Kidney (tissue), 14 donors: ENCODE data around the gene MAMSTR. TPM values are rescaled to one million over a fixed set of nuclear protein-coding genes. Genes with fewer than 3 reads are reported as not detected.

Experiments used
- DNase-seq, 5 donors: peaks; one replicate each; pipeline ENCODE4 v3.0.0-alpha.2; 2013 to 2020
- FAIRE-seq: peaks from 2 replicates; lab custom pipeline; 2012; peaks lifted over from hg19 to GRCh38; lab: Jason Lieb, UNC
- H3K27ac ChIP-seq, 2 donors: one replicate each; pipeline ENCODE4 v1.7.0; 2013; ENCODE audit warnings: low read depth in 2 of 2, low read length in 2 of 2, inconsistent platforms in 1 of 2
- H3K27me3 ChIP-seq: one replicate; pipeline ENCODE4 v1.7.1; 2013; ENCODE audit warnings: low read length, inconsistent platforms; ENCODE audit not compliant: control insufficient read depth, insufficient read depth
- H3K36me3 ChIP-seq, 3 donors: one replicate each; pipeline versions ENCODE4 v1.7.0 to v1.7.1; 2013; ENCODE audit warnings: low read length in 3 of 3, control low read depth in 1 of 3, inconsistent platforms in 1 of 3; ENCODE audit not compliant: insufficient read depth in 3 of 3, control insufficient read depth in 2 of 3
- H3K4me1 ChIP-seq, 3 donors: one replicate each; pipeline versions ENCODE4 v1.7.0 to v1.7.1; 2013; ENCODE audit warnings: low read length in 3 of 3, inconsistent platforms in 1 of 3, low read depth in 1 of 3; ENCODE audit not compliant: control insufficient read depth in 2 of 3, insufficient read depth in 2 of 3
- H3K4me3 ChIP-seq, 3 donors: one replicate each; pipeline versions ENCODE4 v1.7.0 to v1.8.1; 2013; ENCODE audit warnings: low read length in 3 of 3, control low read depth in 1 of 3, inconsistent platforms in 1 of 3
- H3K9ac ChIP-seq, 3 donors: one replicate each; pipeline versions ENCODE4 v1.7.0 to v1.7.1; 2013; ENCODE audit warnings: low read length in 3 of 3, control low read depth in 1 of 3, inconsistent platforms in 1 of 3
- H3K9me3 ChIP-seq, 3 donors: one replicate each; pipeline versions ENCODE4 v1.7.0 to v1.7.1; 2013; ENCODE audit warnings: low read length in 3 of 3, control low read depth in 1 of 3, inconsistent platforms in 1 of 3; ENCODE audit not compliant: control insufficient read depth in 2 of 3, insufficient read depth in 1 of 3
- intact Hi-C: fragments of 100-400 bp; cut with DNase I; formaldehyde crosslinking; loops from one replicate; pipeline ENCODE4 v1.11.1; 2022
- polyA plus RNA-seq: library from polyadenylated mRNA; stranded (reverse); fragments of 350-450 nt; fragmentation: Illumina TruSeq; extraction: RNeasy Lipid Tissue Mini Kit (QIAGEN cat#74804); gene quantifications from one replicate; pipeline ENCODE4 v1.2.3, GENCODE V29; 2014; ENCODE audit warnings: low read depth, low replicate concordance; ENCODE audit not compliant: insufficient read depth
- total RNA-seq: library from RNA; stranded (reverse); fragmentation: NEBNext Ultra II Directional; extraction: Animal tissue kit (Norgen Biotek cat#: 25700); gene quantifications from one replicate; pipeline ENCODE4 v1.2.1, GENCODE V29; 2021
- TF ChIP-seq, protein P1 (sequence below): IDR thresholded peaks from 3 replicates; pipeline ENCODE4 v1.5.1; 2012; ENCODE audit warnings: mild to moderate bottlenecking, moderate library complexity, borderline replicate concordance; ENCODE audit not compliant: insufficient read depth; ENCODE audit errors: extremely low read depth
- donor health status: control.
- donor health status: control.
- donor health status: control.
- donor health status: control.
- donor health status: control.
- donor health status: DM: yes; HTN: yes; CAD: no.
- donor health status: Normal renal cell carcinoma (clear cell type).

Gene MAMSTR
- total and polyA plus RNA-seq, 2 donors from 2014 or later = 2.2 to 3.6 TPM

DNA sequence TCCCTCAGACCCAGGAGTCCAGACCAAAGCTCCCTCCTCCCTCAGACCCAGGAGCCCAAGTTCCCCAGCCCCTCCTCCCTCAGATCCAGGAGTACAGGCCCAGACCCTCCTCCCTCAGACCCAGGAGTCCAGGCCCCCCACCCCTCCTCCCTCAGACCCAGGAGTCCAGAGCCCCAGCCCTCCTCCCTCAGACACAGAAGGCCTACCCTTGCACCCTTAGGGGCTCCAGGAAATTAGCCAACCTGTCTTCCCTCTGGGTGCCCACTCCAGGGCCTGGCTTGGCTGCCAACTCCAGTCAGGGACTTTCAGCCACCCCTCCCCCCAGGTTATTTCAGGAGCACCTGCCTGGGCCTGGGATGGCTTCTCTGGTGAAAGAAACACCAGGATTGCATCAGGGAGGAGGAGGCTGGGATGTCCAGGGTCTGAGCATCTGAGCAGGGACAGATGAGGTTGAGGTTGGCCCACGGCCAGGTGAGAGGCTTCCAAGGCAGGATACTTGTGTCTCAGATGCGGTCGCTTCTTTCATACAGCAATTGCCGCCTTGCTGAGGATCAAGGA is 35.6 kb upstream of the MAMSTR start, which contains the start of gene FGF21:
FGF21 (plus strand) TSS at position 441 of the 558 bp plus-strand sequence. CDS start 713 bp downstream, outside the sequence.
- Histone ChIP-seq H3K27ac (no peak within 1 kb of the TSS), H3K9ac (no peak within 1 kb of the TSS), H3K36me3 (no peaks in the 10 kb centered on the region), H3K4me3 (no peak within 1 kb of the TSS), H3K9me3 (no peaks in the 10 kb centered on the region), H3K27me3 (peaks cover 3% of the 10 kb centered on the region), H3K4me1 (peaks cover 0 to 6% (median 0%) of the 10 kb centered on the region in 3 donors)
- TF ChIP-seq, protein P1, sequence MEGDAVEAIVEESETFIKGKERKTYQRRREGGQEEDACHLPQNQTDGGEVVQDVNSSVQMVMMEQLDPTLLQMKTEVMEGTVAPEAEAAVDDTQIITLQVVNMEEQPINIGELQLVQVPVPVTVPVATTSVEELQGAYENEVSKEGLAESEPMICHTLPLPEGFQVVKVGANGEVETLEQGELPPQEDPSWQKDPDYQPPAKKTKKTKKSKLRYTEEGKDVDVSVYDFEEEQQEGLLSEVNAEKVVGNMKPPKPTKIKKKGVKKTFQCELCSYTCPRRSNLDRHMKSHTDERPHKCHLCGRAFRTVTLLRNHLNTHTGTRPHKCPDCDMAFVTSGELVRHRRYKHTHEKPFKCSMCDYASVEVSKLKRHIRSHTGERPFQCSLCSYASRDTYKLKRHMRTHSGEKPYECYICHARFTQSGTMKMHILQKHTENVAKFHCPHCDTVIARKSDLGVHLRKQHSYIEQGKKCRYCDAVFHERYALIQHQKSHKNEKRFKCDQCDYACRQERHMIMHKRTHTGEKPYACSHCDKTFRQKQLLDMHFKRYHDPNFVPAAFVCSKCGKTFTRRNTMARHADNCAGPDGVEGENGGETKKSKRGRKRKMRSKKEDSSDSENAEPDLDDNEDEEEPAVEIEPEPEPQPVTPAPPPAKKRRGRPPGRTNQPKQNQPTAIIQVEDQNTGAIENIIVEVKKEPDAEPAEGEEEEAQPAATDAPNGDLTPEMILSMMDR = no peak
- intact Hi-C loops = no loop called here
- DNase-seq = peak in 1 of 5 donors; percentile 59
- no peak for FAIRE-seq

DNA sequence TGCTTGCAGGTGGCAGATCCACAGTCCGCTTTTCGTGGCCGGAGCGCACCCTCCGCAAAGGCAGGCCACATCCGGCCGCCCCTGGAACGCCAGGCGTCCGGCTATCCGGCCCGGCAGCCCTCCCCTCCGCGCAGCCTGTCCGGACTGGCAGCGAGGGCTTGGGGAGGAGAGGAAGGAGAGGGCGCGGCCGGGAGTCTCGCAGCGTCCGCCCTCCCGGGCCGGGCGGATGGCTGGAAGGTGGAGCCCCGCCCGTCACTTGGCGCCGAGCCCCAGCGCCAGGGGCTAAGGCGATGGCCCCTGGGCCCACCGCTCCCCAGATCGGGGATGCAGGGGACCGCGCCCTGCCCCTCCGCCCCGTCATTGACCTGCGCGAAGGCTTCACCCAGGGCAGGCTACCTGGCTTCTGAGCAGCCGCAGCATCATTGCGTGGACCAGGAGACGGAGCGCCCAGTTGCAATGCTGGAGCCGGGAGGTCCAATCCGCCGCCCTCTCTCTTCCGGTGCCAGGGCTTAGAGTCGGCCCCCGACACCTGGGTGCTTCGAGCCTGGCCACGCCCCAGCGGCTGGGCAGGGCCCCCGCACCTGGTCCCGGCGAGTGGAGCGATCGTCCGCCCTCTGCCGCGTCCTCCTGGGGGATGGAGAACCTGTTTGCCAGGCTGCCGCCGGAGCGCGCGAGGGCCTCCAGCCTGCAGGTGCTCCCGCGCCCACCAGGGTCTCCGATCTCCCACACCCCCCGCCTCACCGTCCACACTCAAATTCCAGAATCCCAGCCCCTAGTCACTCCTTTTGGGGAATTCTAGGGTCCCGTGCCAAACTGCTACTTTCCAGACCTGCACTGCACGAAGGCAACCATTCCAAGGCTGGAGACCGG is 33.2 kb upstream of the MAMSTR start, which contains the start of gene FUT1:
FUT1 (minus strand) TSS at position 146 of the 870 bp plus-strand sequence. CDS start 1,360 bp downstream, outside the sequence.
- DNase-seq (peak; percentile 91 to 93 (median 92)), FAIRE-seq (no peak)
- Histone ChIP-seq H3K27me3 (peaks cover 3% of the 10 kb centered on the region), H3K4me3 (peak within 1 kb of the TSS; percentile 52 to 62 (median 58)), H3K4me1 (peaks cover 0 to 6% (median 5%) of the 10 kb centered on the region in 3 donors), H3K27ac (peak within 1 kb of the TSS; percentile 32 to 80), H3K9me3 (no peaks in the 10 kb centered on the region), H3K36me3 (no peaks in the 10 kb centered on the region), H3K9ac (peak within 1 kb of the TSS; percentile 18 to 55 (median 46))
- intact Hi-C loops = no loop called here
- TF ChIP-seq, protein P1 = no peak

DNA sequence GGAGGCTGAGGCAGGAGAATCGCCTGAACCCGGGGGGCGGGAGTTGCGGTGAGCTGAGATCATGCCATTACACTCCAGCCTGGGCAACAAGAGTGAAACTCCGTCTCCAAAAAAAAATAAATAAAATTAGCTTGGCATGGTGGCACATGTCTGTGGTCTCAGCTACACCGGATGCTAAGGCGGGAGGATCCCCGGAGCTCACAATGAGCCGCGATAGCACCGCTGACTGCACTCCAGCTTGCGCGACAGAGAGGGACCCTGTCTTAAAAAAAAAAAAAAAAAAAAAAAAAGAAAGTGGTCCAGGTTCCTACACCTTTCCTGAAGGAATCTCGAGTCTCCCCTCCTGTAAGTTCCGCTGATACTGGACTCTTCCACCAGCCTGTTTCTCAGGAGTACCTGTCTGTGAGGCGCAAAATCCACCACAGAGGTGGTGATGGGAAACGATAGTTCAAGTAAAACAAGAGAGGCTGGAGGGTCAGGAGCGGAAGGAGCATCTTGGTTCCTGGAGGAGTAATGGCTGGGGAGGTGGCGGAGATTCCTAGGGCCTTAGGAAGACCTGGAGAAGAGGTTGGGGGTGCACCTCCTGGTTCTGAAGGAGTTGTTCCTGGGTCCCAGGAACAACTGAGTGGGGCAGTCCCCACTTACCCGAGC is 32.4 kb upstream of the MAMSTR start:
- Histone ChIP-seq H3K9me3 (no peaks in the 10 kb centered on the region), H3K4me1 (peaks cover 0 to 9% (median 5%) of the 10 kb centered on the region in 3 donors), H3K9ac (peak overlapping the region; percentile 18 to 55 (median 46)), H3K27me3 (peaks cover 3% of the 10 kb centered on the region), H3K36me3 (no peaks in the 10 kb centered on the region), H3K27ac (peak overlapping the region; percentile 12 to 80), H3K4me3 (peak overlapping the region; percentile 52 to 62 (median 58))
- no peak for FAIRE-seq
- DNase-seq = no peak
- intact Hi-C loops = no loop called here
- TF ChIP-seq, protein P1 = no peak
